DOHH2 (cell line): ENCODE measurements around the gene GSG1.

Experiments used
- EZH2phosphoT487 ChIP-seq: fragments of 200-600 bp; sonication (generic); IDR thresholded peaks from 2 replicates; pipeline ENCODE4 v1.6.1; 2017; ENCODE audit warnings: borderline replicate concordance, mild to moderate bottlenecking, antibody characterized with exemption, low read length, moderate library complexity, mixed read lengths
- TF ChIP-seq, protein P1 (sequence below): fragments of 200-600 bp; sonication (generic); IDR thresholded peaks from one replicate; pipeline ENCODE4 v1.5.1; 2014; ENCODE audit warnings: antibody characterized with exemption, mild to moderate bottlenecking, low read depth, low read length; ENCODE audit not compliant: poor library complexity, severe bottlenecking

DNA sequence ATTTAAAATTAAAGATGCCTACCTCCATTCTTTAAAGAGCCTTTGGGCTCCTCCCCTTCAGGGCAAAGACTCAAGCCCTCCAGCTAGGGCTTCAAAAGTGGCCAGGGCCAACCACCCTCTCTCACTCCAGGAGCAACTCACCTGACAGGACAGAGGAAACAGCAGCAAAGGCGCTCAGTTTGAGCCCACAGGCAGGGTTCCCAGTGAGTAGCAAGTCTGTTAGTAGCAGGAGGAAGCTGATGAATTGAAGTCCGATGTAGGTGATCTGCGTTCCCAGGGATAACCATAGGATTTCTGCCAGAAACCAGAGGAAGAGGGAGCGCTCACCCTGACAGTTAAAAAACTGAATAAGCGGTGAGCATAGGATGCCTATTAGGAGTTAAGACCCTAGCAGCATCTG lies 15.7 kb downstream of the GSG1 start:
- TF ChIP-seq, protein P1, sequence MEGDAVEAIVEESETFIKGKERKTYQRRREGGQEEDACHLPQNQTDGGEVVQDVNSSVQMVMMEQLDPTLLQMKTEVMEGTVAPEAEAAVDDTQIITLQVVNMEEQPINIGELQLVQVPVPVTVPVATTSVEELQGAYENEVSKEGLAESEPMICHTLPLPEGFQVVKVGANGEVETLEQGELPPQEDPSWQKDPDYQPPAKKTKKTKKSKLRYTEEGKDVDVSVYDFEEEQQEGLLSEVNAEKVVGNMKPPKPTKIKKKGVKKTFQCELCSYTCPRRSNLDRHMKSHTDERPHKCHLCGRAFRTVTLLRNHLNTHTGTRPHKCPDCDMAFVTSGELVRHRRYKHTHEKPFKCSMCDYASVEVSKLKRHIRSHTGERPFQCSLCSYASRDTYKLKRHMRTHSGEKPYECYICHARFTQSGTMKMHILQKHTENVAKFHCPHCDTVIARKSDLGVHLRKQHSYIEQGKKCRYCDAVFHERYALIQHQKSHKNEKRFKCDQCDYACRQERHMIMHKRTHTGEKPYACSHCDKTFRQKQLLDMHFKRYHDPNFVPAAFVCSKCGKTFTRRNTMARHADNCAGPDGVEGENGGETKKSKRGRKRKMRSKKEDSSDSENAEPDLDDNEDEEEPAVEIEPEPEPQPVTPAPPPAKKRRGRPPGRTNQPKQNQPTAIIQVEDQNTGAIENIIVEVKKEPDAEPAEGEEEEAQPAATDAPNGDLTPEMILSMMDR: no peak
- no peak for TF ChIP-seq EZH2phosphoT487
